ENCODE results near the gene NAXD.

DNA sequence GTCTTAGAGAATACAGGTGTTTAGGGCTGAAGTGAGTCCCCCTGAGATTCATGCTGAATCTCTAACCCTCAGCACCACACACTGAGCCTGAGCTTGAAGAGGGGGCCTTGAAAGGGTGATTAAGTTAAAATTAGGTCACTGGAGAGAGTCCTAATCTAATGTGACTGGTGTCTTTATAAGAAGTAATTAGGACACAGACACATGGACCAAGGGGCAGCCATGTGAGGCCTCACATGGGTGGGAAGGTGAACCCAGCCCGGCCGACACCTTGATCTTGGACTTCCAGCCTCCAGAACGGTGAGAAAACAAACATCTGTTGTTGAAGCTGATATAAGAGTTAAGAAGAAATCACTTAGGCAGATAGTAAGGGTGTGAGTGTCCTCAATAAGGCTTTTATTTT, 46.7 kb upstream of the NAXD start:
- TF ChIP-seq, protein P1, sequence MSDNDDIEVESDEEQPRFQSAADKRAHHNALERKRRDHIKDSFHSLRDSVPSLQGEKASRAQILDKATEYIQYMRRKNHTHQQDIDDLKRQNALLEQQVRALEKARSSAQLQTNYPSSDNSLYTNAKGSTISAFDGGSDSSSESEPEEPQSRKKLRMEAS (IDR thresholded peaks at IDR 0.05) = no peak
- TF ChIP-seq ELF1 (IDR thresholded peaks at IDR 0.05; ENCODE audit: borderline replicate concordance, low read depth) = no peak
- no peak for TF ChIP-seq POLR2AphosphoS5 (IDR thresholded peaks at IDR 0.05; ENCODE audit: low read depth, low read length)
- TF ChIP-seq, protein P2, sequence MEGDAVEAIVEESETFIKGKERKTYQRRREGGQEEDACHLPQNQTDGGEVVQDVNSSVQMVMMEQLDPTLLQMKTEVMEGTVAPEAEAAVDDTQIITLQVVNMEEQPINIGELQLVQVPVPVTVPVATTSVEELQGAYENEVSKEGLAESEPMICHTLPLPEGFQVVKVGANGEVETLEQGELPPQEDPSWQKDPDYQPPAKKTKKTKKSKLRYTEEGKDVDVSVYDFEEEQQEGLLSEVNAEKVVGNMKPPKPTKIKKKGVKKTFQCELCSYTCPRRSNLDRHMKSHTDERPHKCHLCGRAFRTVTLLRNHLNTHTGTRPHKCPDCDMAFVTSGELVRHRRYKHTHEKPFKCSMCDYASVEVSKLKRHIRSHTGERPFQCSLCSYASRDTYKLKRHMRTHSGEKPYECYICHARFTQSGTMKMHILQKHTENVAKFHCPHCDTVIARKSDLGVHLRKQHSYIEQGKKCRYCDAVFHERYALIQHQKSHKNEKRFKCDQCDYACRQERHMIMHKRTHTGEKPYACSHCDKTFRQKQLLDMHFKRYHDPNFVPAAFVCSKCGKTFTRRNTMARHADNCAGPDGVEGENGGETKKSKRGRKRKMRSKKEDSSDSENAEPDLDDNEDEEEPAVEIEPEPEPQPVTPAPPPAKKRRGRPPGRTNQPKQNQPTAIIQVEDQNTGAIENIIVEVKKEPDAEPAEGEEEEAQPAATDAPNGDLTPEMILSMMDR (IDR thresholded peaks at IDR 0.05 in 2 of 3, conservative IDR thresholded peaks at IDR 0.05 in 1 of 3; ENCODE audit: borderline replicate concordance in 1 of 3, insufficient read depth in 1 of 3, low read depth in 2 of 3, low read length in 2 of 3) = no peak
- TF ChIP-seq SIN3A (IDR thresholded peaks at IDR 0.05; ENCODE audit: low read depth) = no peak
- TF ChIP-seq RAD21 (IDR thresholded peaks at IDR 0.05; ENCODE audit: low read depth) = no peak
- no peak for TF ChIP-seq CEBPB (IDR thresholded peaks at IDR 0.05; ENCODE audit: low read depth)

Data from HCT116 (cell line).